ENCODE measurements around the gene MPND. TPM values are rescaled to one million over a fixed set of nuclear protein-coding genes. Genes with fewer than 3 reads are reported as not detected.
A peak's percentile ranks its signal among the peaks of the same experiment; 100 is the strongest.

The MPND gene
- total RNA-seq, 1 experiment from 2014 or later: 37.0 TPM

- peak within 1 kb of the TSS; percentile 54 to 89 (median 63) for H3K27ac Mint-ChIP-seq
- Histone ChIP-seq H3K18ac (ENCODE audit: insufficient read length, low read depth, low read length) (peak within 1 kb of the TSS; percentile 62), H3K27me3 (ENCODE audit: insufficient read depth, low read length) (no peaks in the 10 kb centered on the region), H3K56ac (ENCODE audit: insufficient read length, low read depth, low read length) (no peak within 1 kb of the TSS), H2BK20ac (ENCODE audit: low read depth, low read length, poor library complexity, severe bottlenecking) (no peak within 1 kb of the TSS), H3K4ac (ENCODE audit: low read depth, low read length) (no peak within 1 kb of the TSS), H2AFZ (ENCODE audit: low read length) (no peak within 1 kb of the TSS), H3K9ac (ENCODE audit: extremely low read depth, insufficient read length, low read length) (peak within 1 kb of the TSS; percentile 55), H3K79me1 (ENCODE audit: insufficient read depth, low read depth, low read length, poor library complexity, severe bottlenecking) (no peaks in the 10 kb centered on the region), H3K27ac (ENCODE audit: insufficient read length, low read depth, low read length) (no peak within 1 kb of the TSS), H2BK120ac (ENCODE audit: low read depth, low read length, poor library complexity, severe bottlenecking) (no peak within 1 kb of the TSS), H3K23me2 (ENCODE audit: insufficient read length, low read depth, low read length, poor library complexity, severe bottlenecking) (peaks cover 14% of the 10 kb centered on the region), H4K91ac (ENCODE audit: insufficient read length, low read depth, low read length) (no peak within 1 kb of the TSS), H2AK5ac (ENCODE audit: insufficient read length, low read length) (no peak within 1 kb of the TSS), H3K4me1 (ENCODE audit: insufficient read depth, low read length) (no peaks in the 10 kb centered on the region), H2BK15ac (ENCODE audit: low read depth, low read length) (no peak within 1 kb of the TSS), H3T11ph (ENCODE audit: low read length) (no peak within 1 kb of the TSS), H3K79me2 (ENCODE audit: insufficient read depth, low read length) (no peaks in the 10 kb centered on the region), H3K4me2 (ENCODE audit: insufficient read depth, insufficient read length, low read length) (peak within 1 kb of the TSS; percentile 85), H4K20me1 (ENCODE audit: control insufficient read depth, insufficient read depth, insufficient read length) (no peaks in the 10 kb centered on the region), H4K8ac (replicated peaks; ENCODE audit: insufficient read length, low read depth, low read length) (no peak within 1 kb of the TSS), H2BK12ac (ENCODE audit: insufficient read length, low read depth, low read length) (no peak within 1 kb of the TSS), H2BK5ac (ENCODE audit: insufficient read length, low read length) (no peak within 1 kb of the TSS), H3K23ac (ENCODE audit: insufficient read length, low read depth, low read length) (no peak within 1 kb of the TSS), H4K5ac (ENCODE audit: insufficient read length, low read depth, low read length) (no peak within 1 kb of the TSS), H3K14ac (ENCODE audit: insufficient read depth, low read length) (peak within 1 kb of the TSS; percentile 67; the same call in 1 of the 2 replicates), H3K9me3 (ENCODE audit: control insufficient read depth, low read depth, low read length) (no peaks in the 10 kb centered on the region)
- TF ChIP-seq CTCF (conservative IDR thresholded peaks at IDR 0.05): no peak
- peaks cover 13 to 21% (median 20%) of the 10 kb centered on the region in 3 experiments; a peak in 6 of 7 replicates for H3K36me3 Mint-ChIP-seq (ENCODE audit: insufficient read depth in 1 of 3, low read depth in 3 of 3)
- peaks cover 13% of the 10 kb centered on the region for H3K27me3 Mint-ChIP-seq (ENCODE audit: low read depth)
- peaks cover 15 to 18% of the 10 kb centered on the region in 2 experiments for H3K4me1 Mint-ChIP-seq
- H3K4me3 Mint-ChIP-seq: peak within 1 kb of the TSS; percentile 68 to 70
- peak; percentile 76 for DNase-seq
- peaks cover 2 to 5% of the 10 kb centered on the region in 2 experiments; a peak in 1 of 5 replicates for H3K9me3 Mint-ChIP-seq
- no CpG with 5 or more reads among the region's 27 CpGs for WGBS (ENCODE audit: extremely low coverage, insufficient read length, low lambda C conversion rate)
These were observed 4.7 kb upstream of the MPND start, which contains the start of gene STAP2 for GRCh38 chr19:4338441-4339355. Gene STAP2 (minus strand): TSS chr19:4338827. CDS start chr19:4338753, 74 bp downstream.

All from H9 (cell line).